Thymus (tissue), 14 donors: ENCODE results near the gene LITAFD. TPM values are rescaled to one million over a fixed set of nuclear protein-coding genes. Genes with fewer than 3 reads are reported as not detected.
"Not testable (repeated sequence)": the region's sequence is repeated elsewhere in the genome, so short reads cannot be mapped to it uniquely, and the experiment has no call there.

Source experiments
- DNase-seq, 9 donors: peaks; one replicate each; pipeline ENCODE4 v3.0.0-alpha.2; 2013; ENCODE audit warnings: low spot score in 9 of 9, low read depth in 6 of 9, missing footprints in 1 of 9
- H3K27ac ChIP-seq, 2 donors: one replicate each; pipeline ENCODE4 v1.5.1; 2013; ENCODE audit warnings: control low read depth in 1 of 2, low read depth in 1 of 2, low read length in 1 of 2, mild to moderate bottlenecking in 1 of 2, moderate library complexity in 1 of 2
- H3K27me3 ChIP-seq, 2 donors: one replicate each; pipeline ENCODE4 v1.5.1; 2013; ENCODE audit warnings: low read length in 1 of 2; ENCODE audit not compliant: control insufficient read depth in 2 of 2, insufficient read depth in 1 of 2
- H3K36me3 ChIP-seq, 2 donors: one replicate each; pipeline ENCODE4 v1.5.1; 2013; ENCODE audit warnings: low read length in 1 of 2, mild to moderate bottlenecking in 1 of 2, moderate library complexity in 1 of 2; ENCODE audit not compliant: control insufficient read depth in 2 of 2, insufficient read depth in 2 of 2
- H3K4me1 ChIP-seq, 2 donors: one replicate each; pipeline ENCODE4 v1.5.1; 2013; ENCODE audit warnings: low read length in 2 of 2; ENCODE audit not compliant: control insufficient read depth in 2 of 2, insufficient read depth in 2 of 2
- H3K4me3 ChIP-seq, 2 donors: one replicate each; pipeline ENCODE4 v1.5.1; 2013; ENCODE audit warnings: low read length in 2 of 2, control low read depth in 1 of 2, mild to moderate bottlenecking in 1 of 2
- H3K9me3 ChIP-seq, 2 donors: one replicate each; pipeline ENCODE4 v1.5.1; 2013; ENCODE audit warnings: low read length in 1 of 2, mild to moderate bottlenecking in 1 of 2; ENCODE audit not compliant: control insufficient read depth in 2 of 2, insufficient read depth in 1 of 2
- WGBS: extraction: QIAGEN DNeasy Blood & Tissue Kit; methylation state at CpG from one replicate; pipeline ENCODE4 v1.1.7; 2013; 5-methylcytosine and 5-hydroxymethylcytosine counted together
- long read RNA-seq, 10 donors: transcript quantifications; one replicate each; lab custom pipeline, GENCODE V29; 2026
- polyA plus RNA-seq: library from polyadenylated mRNA; stranded (reverse); fragments of 200-250 nt; gene quantifications from one replicate; pipeline ENCODE4 v1.2.3, GENCODE V29; 2013
- total RNA-seq: library from RNA; stranded (reverse); fragments of 120-200 nt; gene quantifications from one replicate; pipeline ENCODE4 v1.2.4, GENCODE V29; 2013
- donor health status: healthy.

The LITAFD gene
- total RNA-seq (not detected), polyA plus RNA-seq (not detected)
- long read RNA-seq, donor 1, result 0 reads
- long read RNA-seq, donor 2, result 0 reads
- long read RNA-seq, donor 3, result 0 reads
- long read RNA-seq, donor 4, result 0 reads
- long read RNA-seq, donor 5, result 0 reads
- long read RNA-seq, donor 6, result 0 reads
- long read RNA-seq, donor 7, result 0 reads
- long read RNA-seq, donor 8, result 0 reads
- long read RNA-seq, donor 9, result 0 reads
- long read RNA-seq, donor 10, result 0 reads

- no peaks in the 10 kb centered on the region for H3K36me3 ChIP-seq
- no peak for DNase-seq
- H3K27ac ChIP-seq, result no peak within 1 kb of the TSS
- H3K27me3 ChIP-seq, result peaks cover 0 to 19% of the 10 kb centered on the region in 2 donors
- H3K4me3 ChIP-seq, result no peak within 1 kb of the TSS
- H3K4me1 ChIP-seq, result peaks cover 3% of the 10 kb centered on the region in 2 donors
- H3K9me3 ChIP-seq, result no peaks in the 10 kb centered on the region
- 90% methylated on average over 10 of the region's 10 CpGs for WGBS
Measured at GRCh38 chr16:8882041-8882617, at the start of gene LITAFD. Gene LITAFD (plus strand): TSS chr16:8882351. CDS start chr16:8884356, 2,005 bp downstream.

- no peaks in the 10 kb centered on the region for H3K27me3 ChIP-seq
- DNase-seq, result peak in 6 of 9 donors; percentile 8 to 70 (median 22)
- no peaks in the 10 kb centered on the region for H3K9me3 ChIP-seq
- WGBS, result 24% methylated on average over 16 of the region's 16 CpGs
- no peak overlapping the region for H3K4me3 ChIP-seq
- H3K4me1 ChIP-seq, result peaks cover 8 to 11% of the 10 kb centered on the region in 2 donors
- no peak overlapping the region for H3K27ac ChIP-seq
- peaks cover 7 to 22% of the 10 kb centered on the region in 2 donors for H3K36me3 ChIP-seq
Measured at GRCh38 chr16:8832717-8833105, 49.4 kb upstream of the LITAFD start.

GRCh38 chr16:8836797-8837196 is 45.4 kb upstream of the LITAFD start:
- H3K4me3 ChIP-seq, H3K36me3 ChIP-seq, H3K27me3 ChIP-seq, H3K27ac ChIP-seq, H3K9me3 ChIP-seq, DNase-seq: not testable (repeated sequence)
- WGBS, result 97% methylated on average over 7 of the region's 7 CpGs
- peaks cover 8 to 11% of the 10 kb centered on the region in 2 donors for H3K4me1 ChIP-seq

GRCh38 chr16:8837594-8837993 is 44.6 kb upstream of the LITAFD start:
- H3K4me3 ChIP-seq, H3K27me3 ChIP-seq, H3K9me3 ChIP-seq, H3K4me1 ChIP-seq, H3K27ac ChIP-seq, H3K36me3 ChIP-seq, DNase-seq: not testable (repeated sequence)
- 93% methylated on average over 15 of the region's 15 CpGs for WGBS

GRCh38 chr16:8842016-8842415 is 40.1 kb upstream of the LITAFD start:
- WGBS, result 95% methylated on average over 4 of the region's 4 CpGs
- not testable (repeated sequence) for H3K4me1 ChIP-seq, DNase-seq, H3K27me3 ChIP-seq, H3K9me3 ChIP-seq, H3K4me3 ChIP-seq, H3K27ac ChIP-seq, H3K36me3 ChIP-seq

GRCh38 chr16:8843296-8843695 is 38.9 kb upstream of the LITAFD start:
- not testable (repeated sequence) for H3K4me3 ChIP-seq, H3K9me3 ChIP-seq, H3K36me3 ChIP-seq, H3K4me1 ChIP-seq, H3K27me3 ChIP-seq, DNase-seq, H3K27ac ChIP-seq
- 91% methylated on average over 12 of the region's 12 CpGs for WGBS

- 98% methylated on average over 7 of the region's 7 CpGs for WGBS
- H3K27ac ChIP-seq, result no peak overlapping the region
Measured at GRCh38 chr16:8845699-8846298, 36.4 kb upstream of the LITAFD start.

GRCh38 chr16:8846401-8846932 is 35.7 kb upstream of the LITAFD start:
- Histone ChIP-seq H3K4me1 (no peaks in the 10 kb centered on the region), H3K27ac (no peak overlapping the region), H3K36me3 (peaks cover 24 to 33% of the 10 kb centered on the region in 2 donors), H3K4me3 (no peak overlapping the region), H3K27me3 (no peaks in the 10 kb centered on the region), H3K9me3 (no peaks in the 10 kb centered on the region)
- 98% methylated on average over 10 of the region's 10 CpGs for whole genome bisulfite sequencing
- no peak for DNase-seq

More at GRCh38 chr16:8845699-8846298, 36.4 kb upstream of the LITAFD start:
- no peak for DNase-seq
- peaks cover 24 to 33% of the 10 kb centered on the region in 2 donors for H3K36me3 ChIP-seq
- H3K4me1 ChIP-seq, result no peaks in the 10 kb centered on the region
- no peaks in the 10 kb centered on the region for H3K9me3 ChIP-seq
- H3K27me3 ChIP-seq, result no peaks in the 10 kb centered on the region
- H3K4me3 ChIP-seq, result no peak overlapping the region

- 90% methylated on average over 13 of the region's 13 CpGs for WGBS
- H3K27me3 ChIP-seq, result no peaks in the 10 kb centered on the region
- H3K27ac ChIP-seq, result no peak overlapping the region
- peaks cover 24 to 37% of the 10 kb centered on the region in 2 donors for H3K36me3 ChIP-seq
- H3K4me3 ChIP-seq, result no peak overlapping the region
- no peak for DNase-seq
- H3K9me3 ChIP-seq, result no peaks in the 10 kb centered on the region
- no peaks in the 10 kb centered on the region for H3K4me1 ChIP-seq
Measured at GRCh38 chr16:8847145-8847544, 35.0 kb upstream of the LITAFD start.
